Adrenal gland (tissue), 12 donors: ENCODE results near the gene PLPPR2. TPM values are rescaled to one million over a fixed set of nuclear protein-coding genes. Genes with fewer than 3 reads are reported as not detected.

ENCODE experiments used
- DNase-seq, 7 donors: peaks; one replicate each; pipeline ENCODE4 v3.0.0-alpha.2; 2019 to 2020
- H3K27ac ChIP-seq, 5 donors: fragments of 200-600 bp; sonication (generic) in 4 of 5; 1 replicate in 3 of 5; 2 replicates in 2 of 5; pipeline versions ENCODE4 v1.5.1 to v1.8.0; 2016 to 2020; ENCODE audit warnings: mild to moderate bottlenecking in 1 of 5
- H3K27me3 ChIP-seq: fragments of 200-600 bp; 2 replicates; pipeline ENCODE4 v1.8.0; 2021
- H3K36me3 ChIP-seq, 2 donors: fragments of 200-600 bp; replicated peaks in 1 of 2; 1 replicate in 1 of 2; 2 replicates in 1 of 2; pipeline versions ENCODE4 v1.5.1 to v1.8.0; 2018 to 2022
- H3K4me1 ChIP-seq, 2 donors: fragments of 200-600 bp; replicated peaks in 1 of 2; 1 replicate in 1 of 2; 2 replicates in 1 of 2; pipeline versions ENCODE4 v1.5.1 to v1.8.0; 2018 to 2021
- H3K4me3 ChIP-seq, 4 donors: fragments of 200-600 bp; sonication (generic) in 3 of 4; one replicate each; pipeline ENCODE4 v1.5.1; 2016 to 2018
- H3K9me3 ChIP-seq, 3 donors: fragments of 200-600 bp; sonication (generic) in 1 of 3; replicated peaks in 1 of 3; 1 replicate in 2 of 3; 2 replicates in 1 of 3; pipeline versions ENCODE4 v1.5.1 to v1.8.0; 2016 to 2021
- POLR2A ChIP-seq, 2 donors: fragments of 450-650 bp; IDR thresholded peaks; one replicate each; pipeline ENCODE4 v1.6.1; 2017; ENCODE audit warnings: antibody characterized with exemption in 2 of 2, mild to moderate bottlenecking in 2 of 2, moderate library complexity in 1 of 2
- WGBS, 4 donors: extraction: QIAGEN DNeasy Blood & Tissue Kit in 2 of 4; methylation state at CpG; one replicate each; pipeline versions ENCODE4 v1.1.5 to v1.1.7; 2013 to 2017; 5-methylcytosine and 5-hydroxymethylcytosine counted together
- intact Hi-C, 2 donors: fragments of 100-400 bp; cut with DNase I; formaldehyde crosslinking; loops; one replicate each; pipeline versions ENCODE4 v1.14.1 to v1.15.0; 2022 to 2023
- polyA plus RNA-seq, 3 donors: library from polyadenylated mRNA; stranded (reverse); fragments of 200-250 nt in 2 of 3; fragments of 350-450 nt in 1 of 3; fragmentation: Illumina TruSeq in 1 of 3; extraction: RNeasy Lipid Tissue Mini Kit (QIAGEN cat#74804) in 1 of 3; gene quantifications; one replicate each; pipeline ENCODE4 v1.2.3, GENCODE V29; 2013 to 2014
- small RNA-seq, 2 donors: library from RNA; depleted of rRNA; stranded (forward); fragments of <200 nt; gene quantifications; one replicate each; pipeline ENCODE3, GENCODE V24; 2016
- total RNA-seq, 9 donors: library from RNA; depleted of rRNA in 4 of 9; stranded (reverse); fragments of >200 nt in 4 of 9; fragments of 120-200 nt in 1 of 9; fragmentation: NEBNext Ultra II Directional in 1 of 9; extraction: Animal tissue kit (Norgen Biotek cat#: 25700) in 1 of 9; gene quantifications; one replicate each; pipeline versions ENCODE4 v1.1.0 to v1.2.4, GENCODE V29; 2013 to 2023
- TF ChIP-seq, protein P1 (sequence below), 6 experiments: fragments of 450-650 bp in 4 of 6; fragments of 200-600 bp in 2 of 6; sonication (generic) in 1 of 6; IDR thresholded peaks; 1 replicate in 5 of 6; 2 replicates in 1 of 6; pipeline versions ENCODE4 v1.5.1 to v1.8.0; 2016 to 2021; ENCODE audit warnings: antibody characterized with exemption in 6 of 6, mild to moderate bottlenecking in 2 of 6, moderate library complexity in 1 of 6
- donor health status: healthy with polysubstance abuse.
- donor health status: Bipolar disorder and iron deficiency.
- donor health status: DM: yes; HTN: yes; CAD: no.
- donor health status: DM: no; HTN: no; CAD: no.
- donor health status: DM: no; HTN: no; CAD: no.
- donor health status: DM: yes; HTN: yes; CAD: no.

The PLPPR2 gene
- total and polyA plus RNA-seq, 12 donors = 8.5 to 57.0 (median 41.3) TPM

DNA sequence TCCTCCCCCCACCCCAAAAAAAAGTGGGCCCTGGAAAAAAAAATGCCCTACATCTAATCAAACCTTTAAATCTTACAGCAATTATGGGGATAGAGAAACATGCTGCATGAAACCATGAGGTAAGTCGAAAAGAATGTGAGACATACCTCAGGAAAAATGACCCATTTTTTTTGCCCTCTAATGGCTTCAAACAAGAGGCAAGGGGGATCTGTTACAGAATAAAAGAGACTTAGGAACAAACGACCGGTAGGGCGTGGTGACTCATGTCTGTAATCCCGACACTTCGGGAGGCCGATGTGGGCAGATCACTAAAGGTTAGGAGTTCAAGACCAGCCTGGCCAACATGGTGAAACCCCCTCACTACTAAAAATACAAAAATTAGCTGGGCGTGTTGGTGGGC is 55.5 kb downstream of the PLPPR2 start:
- Histone ChIP-seq H3K4me3 (no peak overlapping the region), H3K27me3 (no peaks in the 10 kb centered on the region), H3K4me1 (peaks cover 0 to 4% of the 10 kb centered on the region in 2 donors), H3K9me3 (no peaks in the 10 kb centered on the region), H3K36me3 (no peaks in the 10 kb centered on the region), H3K27ac (no peak overlapping the region)
- DNase-seq = no peak
- TF ChIP-seq, protein P1, sequence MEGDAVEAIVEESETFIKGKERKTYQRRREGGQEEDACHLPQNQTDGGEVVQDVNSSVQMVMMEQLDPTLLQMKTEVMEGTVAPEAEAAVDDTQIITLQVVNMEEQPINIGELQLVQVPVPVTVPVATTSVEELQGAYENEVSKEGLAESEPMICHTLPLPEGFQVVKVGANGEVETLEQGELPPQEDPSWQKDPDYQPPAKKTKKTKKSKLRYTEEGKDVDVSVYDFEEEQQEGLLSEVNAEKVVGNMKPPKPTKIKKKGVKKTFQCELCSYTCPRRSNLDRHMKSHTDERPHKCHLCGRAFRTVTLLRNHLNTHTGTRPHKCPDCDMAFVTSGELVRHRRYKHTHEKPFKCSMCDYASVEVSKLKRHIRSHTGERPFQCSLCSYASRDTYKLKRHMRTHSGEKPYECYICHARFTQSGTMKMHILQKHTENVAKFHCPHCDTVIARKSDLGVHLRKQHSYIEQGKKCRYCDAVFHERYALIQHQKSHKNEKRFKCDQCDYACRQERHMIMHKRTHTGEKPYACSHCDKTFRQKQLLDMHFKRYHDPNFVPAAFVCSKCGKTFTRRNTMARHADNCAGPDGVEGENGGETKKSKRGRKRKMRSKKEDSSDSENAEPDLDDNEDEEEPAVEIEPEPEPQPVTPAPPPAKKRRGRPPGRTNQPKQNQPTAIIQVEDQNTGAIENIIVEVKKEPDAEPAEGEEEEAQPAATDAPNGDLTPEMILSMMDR (IDR thresholded peaks at IDR 0.05) = no peak
- TF ChIP-seq POLR2A (IDR thresholded peaks at IDR 0.05) = no peak
- WGBS, 4 donors = 54 to 77% (median 65%) methylated on average over 8 of the region's 8 CpGs
- intact Hi-C loops = no loop called here

DNA sequence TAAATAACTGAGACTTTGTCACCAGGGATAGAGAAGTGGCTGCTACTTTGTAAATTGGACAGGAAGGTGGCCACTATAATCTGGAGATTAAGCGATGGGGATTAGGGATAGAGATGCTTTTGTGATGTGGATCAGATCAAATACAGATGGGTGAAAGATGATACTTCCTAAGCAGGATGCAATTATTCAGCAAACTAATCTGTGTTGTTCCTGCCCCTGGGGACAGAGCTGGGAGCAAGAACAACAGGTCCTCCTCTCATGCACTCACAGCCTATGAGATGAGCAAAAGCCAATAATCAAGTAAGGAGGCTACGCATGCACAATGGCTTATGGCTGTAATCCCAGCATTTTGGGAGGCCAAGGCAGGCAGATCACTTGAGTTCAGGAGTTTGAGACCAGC is 59.3 kb downstream of the PLPPR2 start:
- Histone ChIP-seq H3K4me3 (no peak overlapping the region), H3K36me3 (no peaks in the 10 kb centered on the region), H3K9me3 (no peaks in the 10 kb centered on the region), H3K4me1 (peaks cover 0 to 10% of the 10 kb centered on the region in 2 donors), H3K27me3 (no peaks in the 10 kb centered on the region), H3K27ac (no peak overlapping the region)
- intact Hi-C loops = no loop called here
- TF ChIP-seq, protein P1 (IDR thresholded peaks at IDR 0.05) = no peak
- TF ChIP-seq POLR2A (IDR thresholded peaks at IDR 0.05) = no peak
- DNase-seq = no peak
- WGBS, 4 donors = 86 to 97% (median 94%) methylated on average over 2 of the region's 2 CpGs

Small RNA genes within 50 kb of the gene (small RNA-seq; reads per million reads assigned to genes)
- 0 reads per million in 2 donors for gene RF00019

Other genes starting within 250 kb of the PLPPR2 start
- gene SPC24, start 199.7 kb upstream of the PLPPR2 start, total RNA-seq = 10 to 100 TPM in 1 of 9 donors, 1 to 10 TPM in 7, under 1 TPM in 1; 0.60 to 16.5 (median 4.9) TPM
- gene SPC24, start 199.7 kb upstream of the PLPPR2 start, polyA plus RNA-seq = 1 to 10 TPM in 2 of 3 donors, under 1 TPM in 1; 0.84 to 9.8 (median 1.7) TPM
- 100 to 1,000 TPM in 7 of 9 donors, 10 to 100 TPM in 2; 23.7 to 395 (median 137) TPM for gene KANK2, start 157.9 kb upstream of the PLPPR2 start, total RNA-seq
- gene KANK2, start 157.9 kb upstream of the PLPPR2 start, polyA plus RNA-seq = 100 to 1,000 TPM in 1 of 3 donors, 10 to 100 TPM in 2; 44.4 to 149 (median 62.7) TPM
- 1 to 10 TPM in 2 of 9 donors, under 1 TPM in 4, not detected in 3; 0.33 to 1.8 (median 0.61) TPM for gene ANGPTL8, start 115.8 kb upstream of the PLPPR2 start, total RNA-seq
- gene ANGPTL8, start 115.8 kb upstream of the PLPPR2 start, polyA plus RNA-seq = 10 to 100 TPM in 1 of 3 donors, 1 to 10 TPM in 1, not detected in 1; 4.2 to 10.0 TPM
- gene DOCK6, start 92.9 kb upstream of the PLPPR2 start, total RNA-seq = 100 to 1,000 TPM in 1 of 9 donors, 10 to 100 TPM in 8; 14.5 to 101 (median 34.1) TPM
- 100 to 1,000 TPM in 1 of 3 donors, 10 to 100 TPM in 1, 1 to 10 TPM in 1; 4.5 to 152 (median 77.1) TPM for gene DOCK6, start 92.9 kb upstream of the PLPPR2 start, polyA plus RNA-seq
- gene TSPAN16, start 59.3 kb upstream of the PLPPR2 start, total RNA-seq = not detected
- gene TSPAN16, start 59.3 kb upstream of the PLPPR2 start, polyA plus RNA-seq = not detected
- gene RAB3D, start 15.8 kb upstream of the PLPPR2 start, total RNA-seq = 10 to 100 TPM in 6 of 9 donors, 1 to 10 TPM in 3; 4.2 to 23.9 (median 13.4) TPM
- 1 to 10 TPM; 2.6 to 4.3 (median 3.3) TPM for gene RAB3D, start 15.8 kb upstream of the PLPPR2 start, polyA plus RNA-seq
- gene TMEM205, start 9.2 kb upstream of the PLPPR2 start, total RNA-seq = 1,000 to 10,000 TPM in 1 of 9 donors, 100 to 1,000 TPM in 8; 185 to 1,314 (median 282) TPM
- 100 to 1,000 TPM; 135 to 306 (median 207) TPM for gene TMEM205, start 9.2 kb upstream of the PLPPR2 start, polyA plus RNA-seq
- 10 to 100 TPM; 24.1 to 83.7 (median 57.5) TPM for gene CCDC159, start 8.9 kb upstream of the PLPPR2 start, total RNA-seq
- 100 to 1,000 TPM in 2 of 3 donors, 10 to 100 TPM in 1; 33.8 to 479 (median 238) TPM for gene CCDC159, start 8.9 kb upstream of the PLPPR2 start, polyA plus RNA-seq
- gene SWSAP1, start 19.2 kb downstream of the PLPPR2 start, total RNA-seq = 1 to 10 TPM; 2.6 to 5.5 (median 4.2) TPM
- 1 to 10 TPM; 2.1 to 8.4 (median 6.0) TPM for gene SWSAP1, start 19.2 kb downstream of the PLPPR2 start, polyA plus RNA-seq
- gene EPOR, start 28.9 kb downstream of the PLPPR2 start, total RNA-seq = 10 to 100 TPM; 15.7 to 37.9 (median 23.8) TPM
- gene EPOR, start 28.9 kb downstream of the PLPPR2 start, polyA plus RNA-seq = 10 to 100 TPM in 2 of 3 donors, 1 to 10 TPM in 1; 6.8 to 74.0 (median 49.3) TPM
- gene RGL3, start 63.9 kb downstream of the PLPPR2 start, total RNA-seq = 10 to 100 TPM; 10.3 to 63.9 (median 33.0) TPM
- 100 to 1,000 TPM in 1 of 3 donors, 10 to 100 TPM in 2; 24.2 to 207 (median 64.1) TPM for gene RGL3, start 63.9 kb downstream of the PLPPR2 start, polyA plus RNA-seq
- 1 to 10 TPM in 8 of 9 donors, under 1 TPM in 1; 0.69 to 4.7 (median 2.5) TPM for gene ODAD3, start 79.7 kb downstream of the PLPPR2 start, total RNA-seq
- gene ODAD3, start 79.7 kb downstream of the PLPPR2 start, polyA plus RNA-seq = 1 to 10 TPM; 3.1 to 7.9 (median 4.8) TPM
- 100 to 1,000 TPM in 8 of 9 donors, 10 to 100 TPM in 1; 64.4 to 359 (median 246) TPM for gene PRKCSH, start 80.2 kb downstream of the PLPPR2 start, total RNA-seq
- 100 to 1,000 TPM; 142 to 228 (median 177) TPM for gene PRKCSH, start 80.2 kb downstream of the PLPPR2 start, polyA plus RNA-seq
- 1 to 10 TPM in 3 of 9 donors, under 1 TPM in 3, not detected in 3; 0.11 to 5.4 (median 0.72) TPM for gene ELAVL3, start 125.6 kb downstream of the PLPPR2 start, total RNA-seq
- gene ELAVL3, start 125.6 kb downstream of the PLPPR2 start, polyA plus RNA-seq = 1 to 10 TPM in 2 of 3 donors, under 1 TPM in 1; 0.47 to 1.5 (median 1.2) TPM
- gene ZNF653, start 150.4 kb downstream of the PLPPR2 start, total RNA-seq = 10 to 100 TPM in 6 of 9 donors, 1 to 10 TPM in 3; 4.2 to 18.4 (median 11.5) TPM
- gene ZNF653, start 150.4 kb downstream of the PLPPR2 start, polyA plus RNA-seq = 10 to 100 TPM in 2 of 3 donors, 1 to 10 TPM in 1; 5.1 to 37.7 (median 23.2) TPM
- gene ECSIT, start 173.7 kb downstream of the PLPPR2 start, total RNA-seq = 10 to 100 TPM; 47.7 to 99.7 (median 62.4) TPM
- 100 to 1,000 TPM in 2 of 3 donors, 10 to 100 TPM in 1; 28.7 to 122 (median 102) TPM for gene ECSIT, start 173.7 kb downstream of the PLPPR2 start, polyA plus RNA-seq
- 10 to 100 TPM in 3 of 9 donors, 1 to 10 TPM in 5, under 1 TPM in 1; 0.94 to 20.5 (median 7.5) TPM for gene CNN1, start 183.4 kb downstream of the PLPPR2 start, total RNA-seq
- gene CNN1, start 183.4 kb downstream of the PLPPR2 start, polyA plus RNA-seq = 10 to 100 TPM; 15.5 to 76.5 (median 40.9) TPM
- gene ELOF1, start 203.8 kb downstream of the PLPPR2 start, total RNA-seq = 10 to 100 TPM; 24.4 to 67.6 (median 48.7) TPM
- 100 to 1,000 TPM in 2 of 3 donors, 10 to 100 TPM in 1; 60.7 to 127 (median 119) TPM for gene ELOF1, start 203.8 kb downstream of the PLPPR2 start, polyA plus RNA-seq
- gene ACP5, start 222.2 kb downstream of the PLPPR2 start, total RNA-seq = 10 to 100 TPM in 5 of 9 donors, 1 to 10 TPM in 4; 1.4 to 28.8 (median 10.9) TPM
- gene ACP5, start 222.2 kb downstream of the PLPPR2 start, polyA plus RNA-seq = 100 to 1,000 TPM in 1 of 3 donors, 1 to 10 TPM in 2; 6.5 to 152 (median 9.0) TPM
- gene ZNF627, start 242.1 kb downstream of the PLPPR2 start, total RNA-seq = 10 to 100 TPM in 5 of 9 donors, 1 to 10 TPM in 4; 6.3 to 16.6 (median 10.7) TPM
- 10 to 100 TPM in 1 of 3 donors, 1 to 10 TPM in 2; 3.8 to 12.0 (median 3.9) TPM for gene ZNF627, start 242.1 kb downstream of the PLPPR2 start, polyA plus RNA-seq